ENCODE results near the gene OR10A3. TPM values are rescaled to one million over a fixed set of nuclear protein-coding genes. Genes with fewer than 3 reads are reported as not detected.

The OR10A3 gene
- total RNA-seq, 1 donor from 2014 or later: not detected

- Histone ChIP-seq H4K20me1 (ENCODE audit: insufficient read depth, low read length) (no peaks in the 10 kb centered on the region), H3K36me3 (ENCODE audit: insufficient read depth, low read length) (no peaks in the 10 kb centered on the region), H3K4me3 (ENCODE audit: insufficient read depth, low read depth, low read length) (no peak within 1 kb of the TSS), H2AFZ (ENCODE audit: low read depth, low read length) (no peak within 1 kb of the TSS), H3K27ac (ENCODE audit: low read depth, low read length) (no peak within 1 kb of the TSS), H3K79me2 (ENCODE audit: insufficient read depth, low read length) (no peaks in the 10 kb centered on the region), H3K4me1 (ENCODE audit: insufficient read depth, low read length) (no peaks in the 10 kb centered on the region), H3K9me3 (ENCODE audit: insufficient read depth, low read depth, low read length) (no peaks in the 10 kb centered on the region), H3K4me2 (ENCODE audit: low read length) (no peak within 1 kb of the TSS), H3K27me3 (ENCODE audit: insufficient read depth, low read length) (no peaks in the 10 kb centered on the region), H3K9ac (ENCODE audit: low read length) (no peak within 1 kb of the TSS)
- FAIRE-seq: no peak
- DNase-seq (ENCODE audit: low read depth): no peak
- Mint-ChIP-seq H3K27ac (ENCODE audit: unreplicated experiment) (no peak within 1 kb of the TSS), H3K27me3 (ENCODE audit: low read depth, unreplicated experiment) (peaks cover under 1% of the 10 kb centered on the region), H3K4me1 (ENCODE audit: low read depth, unreplicated experiment) (no peaks in the 10 kb centered on the region), H3K36me3 (ENCODE audit: low read depth, unreplicated experiment) (no peaks in the 10 kb centered on the region), H3K9me3 (ENCODE audit: unreplicated experiment) (peaks cover 4% of the 10 kb centered on the region), H3K4me3 (ENCODE audit: unreplicated experiment) (no peak within 1 kb of the TSS)
- TF ChIP-seq EZH2 (IDR thresholded peaks at IDR 0.05; ENCODE audit: insufficient read depth, low read length): no peak
- TF ChIP-seq, protein P1, sequence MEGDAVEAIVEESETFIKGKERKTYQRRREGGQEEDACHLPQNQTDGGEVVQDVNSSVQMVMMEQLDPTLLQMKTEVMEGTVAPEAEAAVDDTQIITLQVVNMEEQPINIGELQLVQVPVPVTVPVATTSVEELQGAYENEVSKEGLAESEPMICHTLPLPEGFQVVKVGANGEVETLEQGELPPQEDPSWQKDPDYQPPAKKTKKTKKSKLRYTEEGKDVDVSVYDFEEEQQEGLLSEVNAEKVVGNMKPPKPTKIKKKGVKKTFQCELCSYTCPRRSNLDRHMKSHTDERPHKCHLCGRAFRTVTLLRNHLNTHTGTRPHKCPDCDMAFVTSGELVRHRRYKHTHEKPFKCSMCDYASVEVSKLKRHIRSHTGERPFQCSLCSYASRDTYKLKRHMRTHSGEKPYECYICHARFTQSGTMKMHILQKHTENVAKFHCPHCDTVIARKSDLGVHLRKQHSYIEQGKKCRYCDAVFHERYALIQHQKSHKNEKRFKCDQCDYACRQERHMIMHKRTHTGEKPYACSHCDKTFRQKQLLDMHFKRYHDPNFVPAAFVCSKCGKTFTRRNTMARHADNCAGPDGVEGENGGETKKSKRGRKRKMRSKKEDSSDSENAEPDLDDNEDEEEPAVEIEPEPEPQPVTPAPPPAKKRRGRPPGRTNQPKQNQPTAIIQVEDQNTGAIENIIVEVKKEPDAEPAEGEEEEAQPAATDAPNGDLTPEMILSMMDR (IDR thresholded peaks at IDR 0.05; ENCODE audit: insufficient read depth, low read depth, low read length): no peak
Observed at GRCh38 chr11:7931168-7931567, 10.3 kb downstream of the OR10A3 start, which contains the start of gene OR10A6. TSS of gene OR10A6 (minus strand) at chr11:7931268. CDS start at chr11:7928662, 2,606 bp downstream.

DNA sequence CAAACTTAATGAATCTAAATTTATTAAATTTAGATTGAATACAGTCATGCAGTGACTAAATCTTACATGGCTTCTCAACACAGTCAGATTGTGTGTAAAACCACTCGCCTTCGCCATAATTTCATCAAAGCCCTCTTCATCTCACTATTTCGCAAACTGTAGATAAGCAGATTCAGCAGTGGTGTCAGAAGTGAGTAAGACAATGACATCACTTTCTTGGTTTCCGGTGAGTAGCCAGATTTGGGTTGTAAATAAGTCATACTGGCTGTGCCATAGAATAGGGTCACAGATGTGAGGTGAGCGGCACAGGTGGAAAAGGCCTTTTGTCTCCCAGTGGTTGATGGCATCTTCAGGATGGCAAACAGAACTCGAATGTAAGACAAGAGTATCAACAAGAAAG, 13.9 kb downstream of the OR10A3 start:
- no peak for DNase-seq (ENCODE audit: low read depth)
- Mint-ChIP-seq H3K27me3 (ENCODE audit: low read depth, unreplicated experiment) (peaks cover 4% of the 10 kb centered on the region), H3K4me3 (ENCODE audit: unreplicated experiment) (no peak overlapping the region), H3K4me1 (ENCODE audit: low read depth, unreplicated experiment) (no peaks in the 10 kb centered on the region), H3K9me3 (ENCODE audit: unreplicated experiment) (peaks cover 2% of the 10 kb centered on the region), H3K27ac (ENCODE audit: unreplicated experiment) (no peak overlapping the region), H3K36me3 (ENCODE audit: low read depth, unreplicated experiment) (no peaks in the 10 kb centered on the region)
- Histone ChIP-seq H3K4me2 (ENCODE audit: low read length) (no peak overlapping the region), H4K20me1 (ENCODE audit: insufficient read depth, low read length) (no peaks in the 10 kb centered on the region), H3K36me3 (ENCODE audit: insufficient read depth, low read length) (no peaks in the 10 kb centered on the region), H3K27ac (ENCODE audit: low read depth, low read length) (no peak overlapping the region), H3K9ac (ENCODE audit: low read length) (no peak overlapping the region), H3K4me3 (ENCODE audit: insufficient read depth, low read depth, low read length) (no peak overlapping the region), H3K4me1 (ENCODE audit: insufficient read depth, low read length) (no peaks in the 10 kb centered on the region), H3K27me3 (ENCODE audit: insufficient read depth, low read length) (no peaks in the 10 kb centered on the region), H2AFZ (ENCODE audit: low read depth, low read length) (no peak overlapping the region), H3K9me3 (ENCODE audit: insufficient read depth, low read depth, low read length) (no peaks in the 10 kb centered on the region), H3K79me2 (ENCODE audit: insufficient read depth, low read length) (no peaks in the 10 kb centered on the region)
- TF ChIP-seq, protein P1 (IDR thresholded peaks at IDR 0.05; ENCODE audit: insufficient read depth, low read depth, low read length): no peak
- no peak for TF ChIP-seq EZH2 (IDR thresholded peaks at IDR 0.05; ENCODE audit: insufficient read depth, low read length)
- no peak for FAIRE-seq

- H3K9me3 ChIP-seq (ENCODE audit: insufficient read depth, low read depth, low read length): no peaks in the 10 kb centered on the region
- no peak overlapping the region for H2AFZ ChIP-seq (ENCODE audit: low read depth, low read length)
- Mint-ChIP-seq H3K36me3 (ENCODE audit: low read depth, unreplicated experiment) (no peaks in the 10 kb centered on the region), H3K27me3 (ENCODE audit: low read depth, unreplicated experiment) (peaks cover 4% of the 10 kb centered on the region), H3K4me1 (ENCODE audit: low read depth, unreplicated experiment) (no peaks in the 10 kb centered on the region), H3K27ac (ENCODE audit: unreplicated experiment) (no peak overlapping the region), H3K4me3 (ENCODE audit: unreplicated experiment) (no peak overlapping the region), H3K9me3 (ENCODE audit: unreplicated experiment) (peaks cover 2% of the 10 kb centered on the region)
- FAIRE-seq (no peak), DNase-seq (ENCODE audit: low read depth) (no peak)
- no peaks in the 10 kb centered on the region for H3K36me3 ChIP-seq (ENCODE audit: insufficient read depth, low read length)
- no peak overlapping the region for H3K4me3 ChIP-seq (ENCODE audit: insufficient read depth, low read depth, low read length)
- H3K27ac ChIP-seq (ENCODE audit: low read depth, low read length): no peak overlapping the region
- H3K9ac ChIP-seq (ENCODE audit: low read length): no peak overlapping the region
- H3K79me2 ChIP-seq (ENCODE audit: insufficient read depth, low read length): no peaks in the 10 kb centered on the region
- no peaks in the 10 kb centered on the region for H3K4me1 ChIP-seq (ENCODE audit: insufficient read depth, low read length)
- no peaks in the 10 kb centered on the region for H4K20me1 ChIP-seq (ENCODE audit: insufficient read depth, low read length)
- TF ChIP-seq, protein P1 (IDR thresholded peaks at IDR 0.05; ENCODE audit: insufficient read depth, low read depth, low read length): no peak
- no peak for TF ChIP-seq EZH2 (IDR thresholded peaks at IDR 0.05; ENCODE audit: insufficient read depth, low read length)
- H3K27me3 ChIP-seq (ENCODE audit: insufficient read depth, low read length): no peaks in the 10 kb centered on the region
- H3K4me2 ChIP-seq (ENCODE audit: low read length): no peak overlapping the region
Observed at GRCh38 chr11:7924536-7924935, 17.0 kb downstream of the OR10A3 start.

Measured in astrocyte (in vitro differentiated cells and primary cell).